ENCODE results near the gene MAFF. TPM values are rescaled to one million over a fixed set of nuclear protein-coding genes. Genes with fewer than 3 reads are reported as not detected.

Gene MAFF
- total RNA-seq, 1 experiment from 2014 or later = 26.0 TPM

- no peak overlapping the region for H3K9ac ChIP-seq (ENCODE audit: low read length)
- no peaks in the 10 kb centered on the region for H3K9me2 ChIP-seq (ENCODE audit: insufficient read depth)
- TF ChIP-seq ZBTB33 (IDR thresholded peaks at IDR 0.05; ENCODE audit: extremely low read depth, insufficient replicate concordance, low read length) (no peak), TCF7L2 (IDR thresholded peaks at IDR 0.05; ENCODE audit: borderline replicate concordance, extremely low read depth, insufficient read depth, insufficient read length) (no peak), JUND (IDR thresholded peaks at IDR 0.05) (no peak), CBX3 (IDR thresholded peaks at IDR 0.05; ENCODE audit: low read depth) (no peak), POLR2A (IDR thresholded peaks at IDR 0.05; ENCODE audit: borderline replicate concordance, extremely low read depth, insufficient read depth, insufficient read length) (no peak), YY1 (IDR thresholded peaks at IDR 0.05; ENCODE audit: extremely low read depth, insufficient replicate concordance, low read depth, low read length) (no peak), ATF3 (IDR thresholded peaks at IDR 0.05) (no peak), ZNF274 (IDR thresholded peaks at IDR 0.05; ENCODE audit: low read depth, low read length) (no peak), REST (IDR thresholded peaks at IDR 0.05; ENCODE audit: low read depth) (no peak), SIN3A (IDR thresholded peaks at IDR 0.05; ENCODE audit: low read depth) (no peak), SRF (IDR thresholded peaks at IDR 0.05; ENCODE audit: low read depth) (no peak)
- H3K36me3 ChIP-seq (ENCODE audit: control insufficient read depth in 1 of 2, insufficient read depth in 2 of 2, low read length in 2 of 2) = no peaks in the 10 kb centered on the region
- no peak overlapping the region for H2AFZ ChIP-seq (ENCODE audit: low read depth, low read length, poor library complexity, severe bottlenecking)
- intact Hi-C loops (cut with micrococcal nuclease) = no loop called here
- H3K79me2 ChIP-seq (ENCODE audit: insufficient read depth, low read length) = no peaks in the 10 kb centered on the region
- DNase-seq (ENCODE audit: low read depth, low spot score) = no peak
- no peak overlapping the region for H3K4me2 ChIP-seq (ENCODE audit: low read length)
- H3K4me3 ChIP-seq (replicated peaks in 1 of 2; ENCODE audit: low read depth in 1 of 2, low read length in 2 of 2) = no peak overlapping the region
- H4K20me1 ChIP-seq (ENCODE audit: insufficient read depth) = no peaks in the 10 kb centered on the region
- CTCF ChIA-PET = no interaction called here
- BruUV-seq (replicated peaks) = no TSS peak
- ATAC-seq = no peak
- no peaks in the 10 kb centered on the region for H3K9me3 ChIP-seq (ENCODE audit: control insufficient read depth in 1 of 2, insufficient read depth in 1 of 2, low read depth in 1 of 2, low read length in 2 of 2)
- RAD21 ChIA-PET (ENCODE audit: low non-redundant PET in 1 of 2, low total read pairs in 2 of 2, uncharacterized antibody in 2 of 2, unreplicated experiment in 2 of 2) = no interaction called here
- H3K4me1 ChIP-seq (ENCODE audit: control insufficient read depth in 1 of 2, insufficient read depth in 2 of 2, low read length in 2 of 2) = peaks cover 24 to 32% of the 10 kb centered on the region in 2 experiments
- no peak overlapping the region for H3K27ac ChIP-seq (ENCODE audit: low read depth, low read length)
- no peaks in the 10 kb centered on the region for H3K27me3 ChIP-seq (ENCODE audit: insufficient read depth, low read length)
- POLR2A ChIA-PET = no interaction called here
These were observed 28.2 kb upstream of the MAFF start for GRCh38 chr22:38173641-38173906.
